Stimulated activated CD8-positive, alpha-beta memory T cell treated with anti-CD3 and anti-CD28 coated beads, Interleukin-12 subunit alpha, Interleukin-12 subunit beta, amount 100 ng/mL, for 1 hour (primary cell): ENCODE data around the gene MMP15.
"Not testable (repeated sequence)": the region's sequence is repeated elsewhere in the genome, so short reads cannot be mapped to it uniquely, and the experiment has no call there.

Experiments used
- DNase-seq: peaks from one replicate; pipeline ENCODE4 v3.0.0-alpha.2; 2020; ENCODE audit warnings: low read depth

The MMP15 gene

DNA sequence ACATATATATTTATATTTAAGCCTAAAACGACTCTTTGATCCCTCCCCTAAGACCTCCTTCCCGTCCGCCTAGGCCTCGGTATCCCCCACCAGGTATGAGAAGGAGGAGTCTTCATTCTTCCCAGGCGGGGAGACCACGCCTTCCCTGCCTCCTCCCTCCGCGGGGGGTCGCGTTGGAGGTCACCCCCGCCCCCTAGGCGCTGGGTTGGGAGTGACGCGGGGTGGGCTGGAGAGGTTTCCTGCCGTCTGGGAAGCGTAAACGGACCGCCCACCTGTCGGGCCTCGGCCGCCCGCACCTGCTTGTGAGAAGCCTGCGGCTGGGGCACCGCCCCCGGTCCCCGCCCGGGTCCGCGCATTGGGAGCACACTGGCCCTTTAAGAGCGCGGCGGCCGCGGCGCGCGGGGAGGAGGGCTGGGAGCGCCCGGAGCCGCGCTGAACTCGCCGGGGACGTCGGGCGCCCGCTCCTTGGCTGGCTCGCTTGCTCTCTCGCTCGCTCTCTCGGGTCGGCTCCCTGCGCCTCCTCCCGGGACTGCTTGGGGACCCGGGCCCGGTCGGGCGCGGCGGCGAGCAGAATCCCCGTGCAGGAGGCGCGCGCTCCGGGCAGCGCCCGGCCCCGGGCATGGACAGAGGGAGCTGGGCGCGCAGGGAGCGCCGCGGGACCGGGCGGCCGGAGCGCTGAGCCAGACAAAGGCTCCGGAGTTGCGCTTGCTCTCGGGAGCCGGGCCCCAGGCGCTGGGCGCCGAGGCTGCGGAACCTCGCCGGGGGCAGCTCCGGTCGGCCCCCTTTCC is at the start of gene MMP15:
TSS of gene MMP15 (plus strand) at position 404 of the 788 bp plus-strand sequence. CDS start 597 bp downstream, outside the sequence.
- DNase-seq: peak; percentile 39

DNA sequence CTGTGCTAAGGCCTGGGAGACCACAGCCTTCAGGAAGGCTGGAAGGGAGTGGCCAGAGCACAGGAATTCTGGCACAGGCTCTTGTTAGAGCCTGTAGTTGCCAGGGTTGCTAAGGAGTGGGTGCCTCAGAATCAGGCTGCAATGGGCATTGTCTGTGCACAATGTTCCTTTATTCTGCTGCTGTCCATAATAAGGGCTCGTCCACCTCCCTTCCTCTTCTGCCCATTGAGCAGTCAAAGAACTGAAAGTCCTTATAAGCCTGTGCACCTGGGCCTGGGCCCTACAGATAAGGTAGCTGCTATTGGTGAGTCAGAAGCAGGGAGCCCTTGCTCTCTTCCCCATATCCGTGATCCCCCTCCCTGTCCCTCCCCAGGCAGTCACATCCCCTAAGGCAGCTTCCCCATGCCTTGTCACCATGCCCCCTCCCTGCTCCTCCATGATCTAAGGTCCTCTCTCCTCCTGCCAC is 49.2 kb upstream of the MMP15 start:
- DNase-seq: no peak

DNA sequence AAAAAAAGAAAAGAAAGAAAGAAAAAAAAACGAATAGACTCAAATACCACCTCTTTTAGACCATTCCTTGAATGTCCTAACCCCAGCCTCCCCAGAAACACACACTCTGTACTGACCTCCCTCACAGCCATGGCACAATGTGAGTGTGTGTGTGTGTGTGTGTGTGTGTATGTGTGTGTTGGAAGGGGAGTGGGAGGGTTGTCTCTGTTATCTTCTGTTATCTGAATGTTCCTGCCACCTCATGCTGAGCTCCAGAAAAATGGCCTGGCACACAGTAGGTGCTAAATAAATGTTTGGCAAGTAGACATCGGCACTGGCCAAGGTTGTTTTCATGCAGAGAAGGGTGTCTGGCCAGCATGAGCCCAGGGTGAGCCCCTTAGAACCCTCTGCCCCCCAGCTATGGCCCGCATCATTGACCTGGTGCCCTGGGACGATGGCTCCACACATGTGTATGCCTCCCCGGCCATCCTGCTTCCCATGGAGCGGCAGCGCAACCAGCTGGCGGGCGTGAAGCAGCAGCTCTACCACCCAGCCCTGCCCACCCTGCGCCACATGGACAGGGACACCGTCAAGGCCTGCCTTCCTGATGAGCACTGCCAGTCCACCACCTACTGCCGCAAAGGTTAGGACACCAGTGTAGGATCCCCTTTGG is 48.0 kb upstream of the MMP15 start:
- DNase-seq: no peak

DNA sequence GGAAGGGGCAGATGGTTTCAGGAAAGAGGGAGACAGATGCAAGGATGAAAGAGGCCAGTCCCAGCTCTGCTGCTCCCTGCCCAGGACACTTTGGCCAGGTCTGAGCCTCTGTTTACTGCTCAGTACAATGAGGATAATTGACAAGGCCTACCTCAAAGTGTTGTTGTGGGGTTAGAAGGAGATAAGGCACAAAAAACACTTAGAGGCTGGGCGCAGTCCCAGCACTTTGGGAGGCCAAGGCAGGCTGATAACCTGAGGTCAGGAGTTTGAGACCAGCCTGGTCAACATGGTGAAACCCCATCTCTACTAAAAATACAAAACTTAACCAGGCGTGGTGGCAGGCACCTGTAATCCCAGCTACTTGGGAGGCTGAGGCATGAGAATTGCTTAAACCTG is 47.5 kb upstream of the MMP15 start:
- not testable (repeated sequence) for DNase-seq

DNA sequence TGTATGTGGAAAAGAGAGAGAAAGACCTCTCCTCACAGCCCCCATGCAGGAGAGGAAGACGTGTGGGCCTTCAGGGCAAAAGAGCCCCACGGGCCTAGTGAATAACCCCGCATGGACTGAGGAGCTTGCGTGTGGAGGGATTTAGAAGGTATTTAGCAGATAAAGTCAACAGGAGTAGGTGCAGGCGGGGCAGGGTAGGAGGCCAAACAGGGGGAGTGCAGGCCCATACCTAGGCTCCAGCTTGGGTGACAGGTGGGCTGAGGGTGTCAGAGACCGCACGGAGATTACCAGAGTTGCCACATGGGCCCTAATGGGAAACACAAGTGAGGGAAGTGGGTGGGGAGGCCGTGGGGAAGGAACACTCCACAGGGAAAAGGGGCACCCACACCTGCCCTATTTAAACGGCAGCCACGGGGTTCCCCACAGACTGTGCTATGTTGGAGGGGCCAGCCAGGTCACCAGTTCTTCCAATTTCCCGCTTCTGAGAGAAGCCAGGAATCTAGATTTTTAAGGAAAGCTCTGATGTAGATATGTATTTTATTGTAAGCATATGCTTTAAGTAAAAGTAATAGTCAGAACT is 46.5 kb upstream of the MMP15 start:
- no peak for DNase-seq

DNA sequence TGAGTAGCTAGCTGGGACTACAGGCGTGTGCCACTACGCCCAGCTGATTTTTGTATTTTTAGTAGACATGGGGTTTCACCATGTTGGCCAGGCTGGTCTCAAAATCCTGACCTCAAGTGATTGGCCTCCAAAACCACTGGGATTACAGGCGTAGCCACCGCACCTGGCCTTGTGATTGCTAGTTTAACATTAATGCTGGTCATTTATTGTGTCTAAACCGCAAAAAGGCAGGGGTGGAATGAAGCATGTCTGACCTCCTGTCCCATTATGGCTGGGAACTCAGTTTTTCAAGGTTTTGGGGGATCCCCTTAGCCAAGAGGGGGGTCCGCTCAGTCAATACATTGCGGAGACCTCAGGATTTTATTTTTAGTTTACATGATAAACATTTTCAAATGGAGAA is 43.9 kb upstream of the MMP15 start:
- no peak for DNase-seq

DNA sequence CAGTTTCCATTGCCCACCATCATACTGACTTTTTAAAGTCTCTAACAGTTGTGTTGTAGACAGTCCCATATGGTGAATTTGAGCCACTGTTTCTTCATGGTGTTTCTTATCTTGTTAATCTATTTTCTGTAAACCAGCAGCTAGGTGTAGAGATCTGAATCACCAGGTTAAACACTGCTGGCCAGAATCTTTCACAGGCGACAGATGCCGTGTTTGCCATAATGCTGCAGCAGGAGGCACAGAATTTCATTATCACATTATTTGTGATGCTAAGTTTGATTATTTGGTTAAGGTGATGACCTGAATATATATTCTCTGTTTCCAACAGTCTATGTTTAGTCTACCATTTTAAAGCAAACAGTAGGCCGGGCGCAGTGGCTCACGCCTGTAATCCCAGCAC is 43.2 kb upstream of the MMP15 start:
- DNase-seq: no peak

DNA sequence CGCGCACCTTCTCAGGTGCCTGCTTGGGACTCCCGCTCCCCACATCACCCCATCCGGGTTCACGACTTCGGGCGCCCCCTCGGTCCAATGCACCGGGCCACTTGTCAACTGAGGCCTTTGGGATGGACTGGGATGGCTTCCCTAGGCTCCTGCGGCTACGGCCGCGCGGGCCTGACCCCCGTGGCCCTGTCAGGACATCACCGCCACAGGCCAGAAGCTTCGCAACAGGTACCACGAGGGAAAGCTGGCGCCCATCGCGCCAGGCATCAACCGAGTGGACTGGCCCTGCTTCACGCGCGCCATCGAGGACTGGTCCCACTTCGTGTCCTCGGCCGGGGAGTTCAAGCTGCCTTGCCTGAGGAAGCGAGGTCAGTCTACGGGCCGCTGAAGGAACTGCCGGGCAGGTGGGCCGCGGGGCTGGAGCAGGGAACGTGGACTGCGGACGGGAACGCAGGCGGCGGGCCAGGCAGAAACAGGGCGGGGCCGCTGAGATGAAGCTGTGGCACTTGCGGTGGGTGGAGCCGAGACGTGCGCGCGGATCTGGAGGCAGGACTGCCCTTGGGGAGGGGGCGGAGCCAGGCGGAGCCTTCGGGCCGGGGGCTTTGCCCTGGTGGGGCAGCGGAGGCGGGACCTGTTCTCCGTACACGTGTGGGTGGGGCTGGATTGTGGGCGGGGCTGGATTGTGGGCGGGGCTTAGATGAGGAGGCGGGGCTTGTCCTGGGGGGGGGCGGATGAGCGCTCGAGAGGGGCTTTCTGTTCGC is 40.9 kb upstream of the MMP15 start:
- peak; percentile 83 for DNase-seq

DNA sequence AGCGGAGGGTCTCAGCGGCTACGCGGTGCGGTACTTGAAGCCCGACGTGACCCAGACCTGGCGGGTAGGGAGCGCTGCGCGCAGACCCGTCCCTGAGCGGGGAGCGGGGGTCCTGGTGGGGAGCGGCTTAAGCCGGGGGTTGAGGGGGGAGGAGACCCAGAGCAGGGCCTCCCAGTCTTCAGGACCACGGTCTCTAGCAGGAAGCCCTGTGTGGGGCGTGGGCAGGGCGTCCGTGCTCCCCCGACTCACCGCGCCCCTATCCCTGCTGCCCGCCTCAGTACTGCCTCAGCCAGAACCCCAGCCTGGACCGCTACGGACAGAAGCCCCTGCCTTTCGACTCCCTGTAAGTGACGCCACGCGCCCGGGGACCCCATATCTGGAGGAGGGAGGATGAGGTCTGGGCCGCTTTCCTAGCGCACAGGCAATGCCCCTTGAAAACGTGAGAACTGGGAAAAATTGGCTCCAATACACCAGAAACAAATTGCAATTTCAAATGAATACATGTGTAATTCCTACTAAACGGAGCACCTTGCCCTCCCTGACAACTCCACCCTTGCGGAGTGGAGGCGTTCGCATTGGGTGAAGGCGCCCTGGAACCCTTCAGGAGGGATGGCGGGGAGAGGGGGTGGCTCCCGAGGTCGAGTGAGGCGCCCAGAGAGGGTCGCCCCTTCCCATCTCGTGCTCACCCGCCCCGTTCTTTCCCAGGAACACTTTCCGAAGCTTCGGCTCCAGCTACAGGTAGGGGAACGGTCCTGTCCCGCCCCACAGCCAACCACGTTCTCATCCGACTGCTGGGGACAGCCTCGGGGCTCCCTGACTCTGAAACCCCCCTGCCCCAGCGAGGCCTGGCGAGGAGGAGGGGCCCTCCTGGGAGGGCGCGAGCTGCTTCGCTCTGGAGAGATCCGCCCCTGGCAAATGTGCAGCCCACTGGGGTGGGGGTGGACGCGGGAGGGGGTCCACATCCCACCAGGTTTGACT is 40.1 kb upstream of the MMP15 start:
- no peak for DNase-seq

DNA sequence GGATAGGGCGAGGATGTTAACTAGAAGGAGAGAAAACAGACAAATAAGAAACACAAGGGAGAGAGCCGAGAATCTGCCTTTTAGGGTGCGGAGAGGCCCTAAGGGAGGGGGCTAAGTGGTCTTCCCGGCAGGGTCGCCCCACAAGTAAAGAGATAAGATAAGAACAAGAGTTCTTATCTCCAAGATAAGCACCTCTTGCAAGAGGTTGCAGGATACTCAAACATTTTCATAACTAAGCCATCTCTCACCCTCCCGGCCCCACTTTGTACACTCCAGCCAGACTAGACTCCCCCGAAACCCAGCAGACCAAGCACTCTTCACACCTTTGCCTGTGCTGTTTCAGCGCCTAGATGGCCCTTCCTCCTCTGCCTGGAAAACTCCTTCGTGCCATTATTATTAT is 39.4 kb upstream of the MMP15 start:
- DNase-seq: no peak

DNA sequence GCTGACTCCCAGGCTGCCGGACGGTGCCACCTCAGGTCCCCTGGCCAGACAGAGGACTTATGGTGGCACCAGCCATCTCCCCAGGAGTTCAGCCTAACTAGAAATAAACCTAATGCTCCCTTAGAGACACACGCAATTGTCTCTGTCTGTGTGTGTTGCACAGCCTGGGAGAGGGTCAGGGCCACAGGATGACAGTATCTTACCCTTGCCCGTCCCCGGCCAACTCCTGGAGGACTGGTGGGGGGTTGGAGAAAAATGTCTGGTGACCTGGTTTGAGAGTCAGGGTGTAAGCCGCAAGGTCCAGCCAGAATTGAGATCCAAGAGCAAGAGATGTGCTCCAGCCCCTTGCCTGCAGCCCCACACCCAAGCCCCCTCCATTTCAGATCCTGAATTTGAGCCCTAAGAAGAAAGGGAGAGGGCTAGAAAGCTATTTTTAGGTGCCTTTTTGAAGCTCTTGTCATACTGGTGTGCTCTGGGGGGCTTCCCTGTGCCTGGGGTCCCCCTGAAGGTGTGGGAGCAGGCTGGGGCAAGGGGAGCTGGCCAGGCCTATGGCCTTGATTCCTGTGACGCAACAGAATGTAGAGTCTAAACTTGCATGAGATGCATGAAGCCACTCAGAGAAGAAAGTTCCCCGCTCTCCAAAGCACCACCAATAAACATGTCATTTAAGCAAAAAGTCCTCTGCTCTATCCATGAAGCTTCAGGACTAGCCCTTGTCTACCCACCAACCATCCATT is 37.9 kb upstream of the MMP15 start:
- no peak for DNase-seq

DNA sequence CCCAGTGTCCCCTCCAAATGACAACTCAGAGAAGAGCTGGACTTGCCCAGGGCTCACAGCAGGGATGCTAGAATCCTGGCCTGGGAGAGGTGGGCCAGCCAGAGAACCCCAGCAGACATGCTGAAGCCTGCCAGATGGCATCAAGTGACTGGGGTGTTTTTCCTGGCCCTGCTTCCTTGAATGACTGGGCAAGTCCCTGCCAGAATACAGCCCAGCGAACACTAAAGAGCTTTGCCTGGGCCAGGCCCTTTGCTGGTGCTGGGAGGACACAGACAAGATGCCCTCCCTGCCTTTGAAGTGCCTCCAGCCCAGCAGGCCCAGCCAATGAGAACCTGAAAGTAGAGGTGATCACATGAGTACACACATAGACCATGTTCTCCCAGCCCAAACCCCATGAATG is 36.6 kb upstream of the MMP15 start:
- no peak for DNase-seq

DNA sequence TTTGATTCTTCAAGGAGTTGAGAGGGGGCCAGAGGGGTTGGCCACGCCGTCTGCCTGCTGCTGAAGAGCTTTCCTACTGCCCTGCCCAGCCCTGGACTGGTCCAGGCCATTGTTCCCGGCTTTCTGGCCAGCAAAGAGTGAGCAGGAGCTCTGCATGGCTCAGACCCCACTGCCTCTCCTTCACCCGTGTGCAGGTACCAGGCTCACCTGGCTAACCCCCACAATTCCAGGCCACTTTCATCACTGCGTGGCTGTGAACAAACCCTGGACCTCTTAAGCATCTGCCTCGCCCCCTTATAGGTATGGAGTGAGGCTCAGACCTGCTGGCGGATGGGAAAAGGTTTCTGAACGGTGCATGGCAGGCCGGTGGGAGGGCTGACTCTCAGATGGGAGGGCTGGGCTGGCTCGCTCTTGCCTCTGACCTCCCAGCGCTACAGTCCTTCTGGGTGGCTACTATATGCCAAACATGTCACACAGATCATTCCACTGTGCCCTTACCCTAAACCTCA is 33.9 kb upstream of the MMP15 start:
- no peak for DNase-seq

DNA sequence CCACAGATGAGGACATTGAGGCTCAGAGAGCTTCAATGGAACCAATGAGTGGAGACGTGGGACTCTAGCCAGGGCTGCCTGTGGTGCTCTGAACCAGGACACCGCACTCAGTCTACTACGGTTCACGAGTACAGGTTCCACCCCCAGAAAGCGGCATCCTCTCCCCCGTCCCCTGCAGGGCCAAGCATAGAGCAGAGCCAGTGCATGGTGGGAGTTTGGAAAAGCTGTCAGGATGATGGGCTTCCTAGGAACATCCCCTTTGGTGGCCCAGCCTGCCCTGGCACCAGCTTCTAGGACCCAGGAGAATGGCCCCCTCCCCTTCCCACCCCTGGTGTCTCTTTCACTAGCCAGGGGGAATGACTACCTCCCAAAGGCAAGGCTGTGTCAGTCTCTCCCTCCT is 33.5 kb upstream of the MMP15 start:
- DNase-seq: no peak

DNA sequence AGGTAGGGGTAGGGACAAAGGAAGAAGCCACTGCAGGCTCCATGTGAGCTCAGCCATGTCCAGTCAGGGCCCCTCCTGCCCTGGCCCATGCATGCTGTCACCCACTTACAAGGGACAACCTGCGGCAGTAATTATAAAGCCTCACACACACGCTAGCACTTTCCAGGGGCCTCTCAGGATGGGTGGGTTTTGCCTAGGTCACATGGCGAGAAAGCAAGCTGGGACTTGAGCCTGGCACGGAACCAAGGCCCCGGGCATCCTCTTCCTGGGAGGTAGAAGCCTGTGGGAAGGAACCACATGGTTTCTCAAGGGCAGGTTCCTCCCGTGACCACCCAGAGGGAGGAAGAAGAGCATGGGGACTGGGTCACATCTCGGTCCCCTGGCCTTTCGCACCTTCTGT is 32.1 kb upstream of the MMP15 start:
- DNase-seq: no peak

DNA sequence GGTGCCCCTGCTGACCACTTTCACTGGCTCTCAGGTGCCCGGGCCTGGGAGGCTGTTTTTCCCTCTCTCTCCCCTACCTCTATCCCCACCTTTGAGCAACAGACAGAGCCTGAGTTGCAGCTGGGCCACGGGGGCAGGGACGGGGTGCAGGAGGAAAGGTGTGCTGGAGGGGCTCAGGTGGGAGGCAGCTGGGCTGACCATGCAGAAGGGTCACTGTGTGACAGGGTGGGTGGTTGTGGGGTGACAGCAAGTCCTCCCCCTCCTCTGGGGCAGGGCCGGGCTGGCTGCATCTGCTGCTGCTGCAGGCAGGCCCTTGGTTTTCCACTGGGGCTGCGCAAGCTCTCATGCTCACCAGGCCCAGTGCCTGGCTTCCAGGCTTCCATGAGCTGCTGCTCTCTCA is 31.7 kb upstream of the MMP15 start:
- no peak for DNase-seq

DNA sequence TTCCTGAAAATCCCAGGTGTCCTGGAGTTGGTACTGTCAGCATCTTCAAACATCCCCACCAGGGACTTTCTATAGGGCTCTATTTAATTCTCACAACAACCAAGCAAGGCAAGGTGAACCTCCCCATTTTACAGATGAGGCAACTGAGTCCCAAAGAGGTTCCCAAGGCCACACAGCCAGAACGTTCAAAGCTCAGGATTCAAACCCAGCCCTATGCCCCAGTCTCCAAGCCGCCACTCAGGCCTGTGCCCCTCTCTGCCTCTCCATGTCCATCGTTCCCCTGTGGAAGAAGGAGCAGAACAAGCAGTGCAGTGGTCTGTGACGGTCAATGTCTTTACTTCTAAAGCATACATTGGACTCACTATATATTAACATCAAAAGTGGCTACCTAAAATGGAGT is 31.2 kb upstream of the MMP15 start:
- DNase-seq: no peak

DNA sequence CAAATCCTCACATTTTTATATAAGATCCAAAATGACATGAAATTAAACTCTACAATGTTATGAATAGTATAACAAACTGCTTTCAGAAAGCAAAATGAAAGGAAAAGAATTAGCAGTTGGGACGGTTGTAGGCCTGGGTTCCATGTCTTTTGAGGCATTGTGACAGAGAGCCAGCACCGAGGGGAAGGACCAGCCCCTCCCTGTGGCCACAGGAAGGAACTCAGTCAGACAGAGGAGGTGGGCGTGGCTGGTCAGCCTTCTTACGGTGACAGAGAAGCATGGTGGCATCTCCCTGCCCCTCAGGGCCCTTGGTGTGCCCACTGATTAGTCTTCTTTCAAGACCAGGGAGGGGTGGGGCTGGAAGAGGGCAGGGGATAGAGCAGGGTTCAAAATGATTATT is 30.8 kb upstream of the MMP15 start:
- no peak for DNase-seq

DNA sequence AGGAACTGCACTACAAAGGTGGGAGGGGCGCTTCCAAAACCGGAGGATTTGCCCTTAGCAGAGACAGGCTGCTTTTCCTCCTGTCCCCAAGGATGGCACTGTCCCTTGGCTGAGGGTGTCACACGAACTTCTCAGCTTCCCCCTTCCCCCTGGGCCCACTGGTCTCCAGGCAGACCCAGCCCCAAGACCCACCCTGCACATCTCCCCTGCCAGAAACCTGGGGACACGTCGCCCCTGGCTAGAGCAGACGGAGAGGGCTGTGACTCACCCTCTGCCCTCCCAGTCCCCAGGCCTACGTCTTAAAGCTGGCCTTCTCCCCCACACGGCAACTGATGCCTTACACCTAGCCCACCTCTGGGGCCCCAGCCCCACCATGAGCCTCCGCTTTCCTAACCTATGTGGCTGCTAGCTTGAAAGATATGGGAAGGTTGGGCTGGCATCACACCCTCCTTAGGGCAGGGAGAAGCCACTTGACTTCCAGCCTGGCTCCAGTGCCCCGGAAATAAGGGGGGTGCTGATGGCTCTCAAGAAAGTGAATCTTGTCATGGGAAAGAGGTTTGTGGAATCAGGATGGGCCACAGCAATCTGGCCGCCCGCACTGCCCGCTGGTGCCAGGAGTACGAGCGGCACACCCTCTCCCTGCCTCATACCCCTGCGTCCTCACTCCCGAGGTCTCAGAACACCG is 29.7 kb upstream of the MMP15 start:
- no peak for DNase-seq
